ENCODE data around the gene SKAP2.
"Not testable (repeated sequence)": the region's sequence is repeated elsewhere in the genome, so short reads cannot be mapped to it uniquely, and the experiment has no call there.

- not testable (repeated sequence) for TF ChIP-seq EZH2 (IDR thresholded peaks at IDR 0.05); POLR2A (IDR thresholded peaks at IDR 0.05; ENCODE audit: borderline replicate concordance, extremely low read depth, insufficient read depth, insufficient read length); SP1 (IDR thresholded peaks at IDR 0.05; ENCODE audit: low read depth); CTCF (IDR thresholded peaks at IDR 0.05 in 2 of 3, conservative IDR thresholded peaks at IDR 0.05 in 1 of 3; ENCODE audit: borderline replicate concordance in 1 of 3, insufficient read depth in 1 of 3, low read depth in 2 of 3, low read length in 2 of 3); POLR2AphosphoS5 (IDR thresholded peaks at IDR 0.05; ENCODE audit: low read depth, low read length); CEBPB (IDR thresholded peaks at IDR 0.05; ENCODE audit: low read depth); MAX (IDR thresholded peaks at IDR 0.05); ZNF274 (IDR thresholded peaks at IDR 0.05; ENCODE audit: low read depth, low read length); FOSL1 (IDR thresholded peaks at IDR 0.05; ENCODE audit: low read depth); SRF (IDR thresholded peaks at IDR 0.05; ENCODE audit: low read depth); REST (IDR thresholded peaks at IDR 0.05; ENCODE audit: low read depth)
These were observed 27.6 kb downstream of the SKAP2 start for GRCh38 chr7:26836793-26837192.
